CD14-positive monocyte (primary cell): ENCODE measurements around the gene NUP210. TPM values are rescaled to one million over a fixed set of nuclear protein-coding genes. Genes with fewer than 3 reads are reported as not detected.

Experiments used
- DNase-seq, 3 donors: peaks; one replicate each; pipeline ENCODE4 v3.0.0-alpha.2; 2011 to 2022
- H2AFZ ChIP-seq: 2 replicates; pipeline ENCODE4 v1.6.0; 2012; ENCODE audit warnings: mild to moderate bottlenecking, low read depth, low read length, inconsistent platforms; ENCODE audit not compliant: insufficient read depth, poor library complexity, severe bottlenecking
- H3K27ac ChIP-seq, 2 donors: 1 replicate in 1 of 2; 2 replicates in 1 of 2; pipeline ENCODE4 v1.5.1; 2012 to 2013; ENCODE audit warnings: low read length in 2 of 2, control low read depth in 1 of 2, inconsistent platforms in 1 of 2, low read depth in 1 of 2, mild to moderate bottlenecking in 1 of 2
- H3K27me3 ChIP-seq, 2 donors: one replicate each; pipeline versions ENCODE4 v1.6.0 to v1.6.1; 2011 to 2013; ENCODE audit warnings: low read length in 2 of 2; ENCODE audit not compliant: control insufficient read depth in 2 of 2, insufficient read depth in 2 of 2
- H3K36me3 ChIP-seq, 2 donors: replicated peaks in 1 of 2; 1 replicate in 1 of 2; 2 replicates in 1 of 2; pipeline versions ENCODE4 v1.5.1 to v1.6.1; 2012 to 2013; ENCODE audit warnings: low read length in 2 of 2, control low read depth in 1 of 2, inconsistent platforms in 1 of 2, mild to moderate bottlenecking in 1 of 2; ENCODE audit not compliant: insufficient read depth in 2 of 2, control insufficient read depth in 1 of 2
- H3K4me1 ChIP-seq, 2 donors: 1 replicate in 1 of 2; 2 replicates in 1 of 2; pipeline versions ENCODE4 v1.5.1 to v1.6.1; 2012 to 2013; ENCODE audit warnings: low read length in 2 of 2, control low read depth in 1 of 2, inconsistent platforms in 1 of 2, mild to moderate bottlenecking in 1 of 2, moderate library complexity in 1 of 2; ENCODE audit not compliant: insufficient read depth in 2 of 2, control insufficient read depth in 1 of 2
- H3K4me2 ChIP-seq: replicated peaks from 2 replicates; pipeline ENCODE3; 2012; ENCODE audit warnings: low read length, moderate library complexity, mild to moderate bottlenecking; ENCODE audit not compliant: poor library complexity, severe bottlenecking; ENCODE audit errors: extremely low read depth
- H3K4me3 ChIP-seq, 3 experiments: fragments of 200-600 bp in 1 of 3; sonication (generic) in 1 of 3; replicated peaks in 1 of 3; 1 replicate in 2 of 3; 2 replicates in 1 of 3; pipeline ENCODE4 v1.5.1; 2011 to 2013; ENCODE audit warnings: low read length in 3 of 3, mild to moderate bottlenecking in 3 of 3, control low read depth in 2 of 3, low read depth in 2 of 3, inconsistent platforms in 1 of 3, moderate library complexity in 1 of 3
- H3K79me2 ChIP-seq: 2 replicates; pipeline ENCODE4 v1.6.0; 2012; ENCODE audit warnings: mild to moderate bottlenecking, control low read depth, inconsistent platforms, low read length, moderate library complexity; ENCODE audit not compliant: insufficient read depth
- H3K9ac ChIP-seq: 2 replicates; pipeline ENCODE4 v1.6.0; 2017; ENCODE audit warnings: low read length, mild to moderate bottlenecking; ENCODE audit not compliant: insufficient read depth, poor library complexity, severe bottlenecking
- H3K9me3 ChIP-seq, 2 donors: replicated peaks in 1 of 2; 1 replicate in 1 of 2; 2 replicates in 1 of 2; pipeline versions ENCODE4 v1.5.1 to v1.6.1; 2012 to 2013; ENCODE audit warnings: low read length in 2 of 2, control low read depth in 1 of 2; ENCODE audit not compliant: control insufficient read depth in 1 of 2, insufficient read depth in 1 of 2
- H4K20me1 ChIP-seq: 2 replicates; pipeline ENCODE4 v1.6.0; 2012; ENCODE audit warnings: mild to moderate bottlenecking, low read length, control low read depth, moderate library complexity; ENCODE audit not compliant: insufficient read depth
- H3K27ac Mint-ChIP-seq, 7 donors: one replicate each; pipeline ENCODE4 v1.8.0; 2020; ENCODE audit warnings: mild to moderate bottlenecking in 7 of 7, mixed read lengths in 7 of 7, moderate library complexity in 6 of 7, inconsistent platforms in 2 of 7
- H3K27me3 Mint-ChIP-seq, 3 donors: one replicate each; pipeline ENCODE4 v1.8.0; 2021 to 2022; ENCODE audit warnings: low read depth in 3 of 3, mild to moderate bottlenecking in 3 of 3, mixed read lengths in 3 of 3, moderate library complexity in 3 of 3, inconsistent platforms in 1 of 3
- H3K36me3 Mint-ChIP-seq, 2 donors: one replicate each; pipeline ENCODE4 v1.8.0; 2020; ENCODE audit warnings: mixed read lengths in 2 of 2, inconsistent platforms in 1 of 2, mild to moderate bottlenecking in 1 of 2
- H3K4me1 Mint-ChIP-seq: one replicate; pipeline ENCODE4 v1.8.0; 2020; ENCODE audit warnings: mild to moderate bottlenecking, mixed read lengths
- H3K4me3 Mint-ChIP-seq, 2 donors: one replicate each; pipeline ENCODE4 v1.8.0; 2020; ENCODE audit warnings: mild to moderate bottlenecking in 2 of 2, mixed read lengths in 2 of 2, moderate library complexity in 1 of 2
- H3K9me3 Mint-ChIP-seq, 7 donors: one replicate each; pipeline ENCODE4 v1.8.0; 2020 to 2022; ENCODE audit warnings: mixed read lengths in 7 of 7, mild to moderate bottlenecking in 6 of 7, moderate library complexity in 6 of 7, inconsistent platforms in 2 of 7
- CTCF ChIP-seq: fragments of 200-600 bp; IDR thresholded peaks from one replicate; pipeline ENCODE4 v1.8.0; 2022; ENCODE audit warnings: antibody characterized with exemption, mild to moderate bottlenecking
- WGBS: methylation state at CpG from one replicate; pipeline ENCODE4 v1.1.5; 2013; ENCODE audit warnings: missing lambda C conversion rate; ENCODE audit not compliant: insufficient coverage; 5-methylcytosine and 5-hydroxymethylcytosine counted together
- intact Hi-C, 2 donors: fragments of 100-400 bp; cut with micrococcal nuclease; formaldehyde crosslinking; loops; one replicate each; pipeline versions ENCODE4 v1.15.0 to v1.15.1; 2023
- polyA plus RNA-seq, 3 donors: library from polyadenylated mRNA; depleted of rRNA in 1 of 3; unstranded in 2 of 3; stranded (reverse) in 1 of 3; fragments of 300-500 nt in 2 of 3; fragments of >200 nt in 1 of 3; fragmentation: Illumina TruSeq in 2 of 3; gene quantifications; 1 replicate in 2 of 3; 2 replicates in 1 of 3; pipeline ENCODE4 v1.2.3, GENCODE V29; 2012 to 2021

Gene NUP210
- polyA plus RNA-seq, 3 donors = 7.9 to 43.5 (median 13.0) TPM

GRCh38 chr3:13301286-13301987 lies 118.7 kb downstream of the NUP210 start:
- Histone ChIP-seq H4K20me1 (no peaks in the 10 kb centered on the region), H3K79me2 (no peaks in the 10 kb centered on the region), H3K27me3 (no peaks in the 10 kb centered on the region), H3K36me3 (no peaks in the 10 kb centered on the region), H3K4me2 (no peak overlapping the region), H3K4me1 (peaks cover 0 to 8% of the 10 kb centered on the region in 2 donors), H3K4me3 (no peak overlapping the region), H2AFZ (no peak overlapping the region), H3K9me3 (no peaks in the 10 kb centered on the region), H3K27ac (no peak overlapping the region), H3K9ac (no peak overlapping the region)
- Mint-ChIP-seq H3K4me3 (no peak overlapping the region), H3K4me1 (peaks cover 18% of the 10 kb centered on the region), H3K27me3 (peaks cover 4 to 7% (median 7%) of the 10 kb centered on the region in 3 donors), H3K9me3 (no peaks in the 10 kb centered on the region), H3K27ac (peak overlapping the region in 4 of 7 donors; percentile 38 to 88 (median 59)), H3K36me3 (no peaks in the 10 kb centered on the region)
- no peak for TF ChIP-seq CTCF
- intact Hi-C loops = no loop called here
- DNase-seq = peak; percentile 65 to 84 (median 67)
- 67% methylated on average over 6 of the region's 14 CpGs for WGBS

GRCh38 chr3:13300546-13301285 lies 119.4 kb downstream of the NUP210 start:
- no peak overlapping the region for H3K4me2 ChIP-seq
- H2AFZ ChIP-seq = no peak overlapping the region
- peaks cover 20% of the 10 kb centered on the region for H3K4me1 Mint-ChIP-seq
- H3K27ac Mint-ChIP-seq = peak overlapping the region in 1 of 7 donors; percentile 9
- no peaks in the 10 kb centered on the region for H3K9me3 Mint-ChIP-seq
- H3K79me2 ChIP-seq = no peaks in the 10 kb centered on the region
- WGBS = 96% methylated on average over 3 of the region's 5 CpGs
- no peaks in the 10 kb centered on the region for H3K27me3 ChIP-seq
- no peak for TF ChIP-seq CTCF
- no peak overlapping the region for H3K9ac ChIP-seq
- H3K4me1 ChIP-seq = peaks cover 0 to 8% of the 10 kb centered on the region in 2 donors
- H3K36me3 Mint-ChIP-seq = no peaks in the 10 kb centered on the region
- no peak overlapping the region for H3K4me3 Mint-ChIP-seq
- H4K20me1 ChIP-seq = no peaks in the 10 kb centered on the region
- no peaks in the 10 kb centered on the region for H3K9me3 ChIP-seq
- peaks cover 5 to 9% (median 7%) of the 10 kb centered on the region in 3 donors for H3K27me3 Mint-ChIP-seq
- intact Hi-C loops = no loop called here
- DNase-seq = no peak
- H3K36me3 ChIP-seq = no peaks in the 10 kb centered on the region
- H3K4me3 ChIP-seq = no peak overlapping the region
- H3K27ac ChIP-seq = no peak overlapping the region
